AG08395 (cell line): Measurements from ENCODE around the gene HOXB5.
A peak's percentile ranks its signal among the peaks of the same experiment; 100 is the strongest.

Experiments used
- DNase-seq: peaks from one replicate; pipeline ENCODE4 v3.0.0; 2012; ENCODE audit warnings: mixed read lengths, low spot score

The HOXB5 gene

DNA sequence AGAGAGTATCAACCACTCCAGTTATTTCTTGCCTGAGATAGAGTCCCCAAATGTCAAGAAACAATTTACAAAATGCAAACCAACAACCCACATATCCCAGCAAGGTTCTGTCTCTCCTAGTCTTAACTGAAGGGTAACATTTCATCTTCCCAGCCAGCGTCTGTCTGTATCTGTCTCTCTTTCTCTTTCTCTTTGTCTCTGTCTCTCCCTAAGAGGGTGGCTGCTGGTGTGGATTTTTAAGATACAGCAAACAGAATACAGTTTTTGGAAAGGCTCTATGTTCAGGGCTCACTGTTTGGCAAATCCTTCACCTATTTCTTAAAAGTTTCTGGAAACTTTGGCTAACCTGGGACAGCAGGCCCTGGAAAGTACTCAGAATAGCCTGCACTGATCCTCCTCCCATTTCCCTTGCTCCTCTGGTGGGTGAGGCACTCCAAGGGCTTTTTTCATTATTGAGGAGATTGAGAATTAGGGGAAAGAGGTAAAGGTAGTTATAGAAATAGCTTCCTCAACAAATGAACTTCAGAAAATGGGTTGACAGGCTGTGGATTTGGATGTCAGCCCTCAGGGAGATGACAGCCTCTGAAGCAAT lies 21.7 kb downstream of the HOXB5 start:
- no peak for DNase-seq

DNA sequence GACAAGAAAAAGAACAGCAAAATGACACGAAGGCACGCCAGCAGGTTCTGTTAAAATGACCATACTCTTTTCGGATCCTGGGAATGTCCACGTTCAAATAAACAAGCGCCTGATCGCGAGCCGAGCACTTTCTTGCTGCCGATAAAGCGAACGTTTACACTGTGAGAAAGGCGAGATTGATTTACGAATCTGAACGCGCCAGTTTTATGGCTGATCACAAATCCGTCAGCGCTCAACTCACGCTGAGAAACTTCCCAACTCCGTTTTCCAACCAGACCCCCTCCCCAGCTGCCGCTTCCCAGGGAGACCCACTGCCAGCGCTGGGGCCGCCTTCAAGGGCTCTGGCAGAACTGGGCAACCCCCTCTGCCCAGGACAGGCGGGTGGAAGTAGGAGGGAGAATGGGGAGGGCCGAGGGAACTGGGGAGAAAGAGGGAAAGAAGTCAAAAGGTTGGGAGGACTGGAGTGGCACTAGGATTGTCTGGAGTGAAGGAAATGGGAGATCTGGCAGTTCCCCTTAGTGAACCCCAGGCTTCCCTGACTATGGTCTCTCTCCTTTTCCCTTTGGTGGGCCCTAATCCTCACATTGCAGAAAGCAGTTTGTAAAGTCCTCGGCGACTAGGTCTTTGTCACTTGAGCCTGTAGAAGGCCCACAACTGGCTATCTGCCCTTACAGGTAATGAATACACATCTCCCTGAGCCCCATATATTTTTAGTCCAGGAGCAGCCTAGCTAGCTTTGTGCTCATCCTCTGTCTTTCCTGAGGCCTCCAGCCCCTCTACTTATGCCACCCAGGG lies 22.4 kb downstream of the HOXB5 start:
- DNase-seq, result no peak

DNA sequence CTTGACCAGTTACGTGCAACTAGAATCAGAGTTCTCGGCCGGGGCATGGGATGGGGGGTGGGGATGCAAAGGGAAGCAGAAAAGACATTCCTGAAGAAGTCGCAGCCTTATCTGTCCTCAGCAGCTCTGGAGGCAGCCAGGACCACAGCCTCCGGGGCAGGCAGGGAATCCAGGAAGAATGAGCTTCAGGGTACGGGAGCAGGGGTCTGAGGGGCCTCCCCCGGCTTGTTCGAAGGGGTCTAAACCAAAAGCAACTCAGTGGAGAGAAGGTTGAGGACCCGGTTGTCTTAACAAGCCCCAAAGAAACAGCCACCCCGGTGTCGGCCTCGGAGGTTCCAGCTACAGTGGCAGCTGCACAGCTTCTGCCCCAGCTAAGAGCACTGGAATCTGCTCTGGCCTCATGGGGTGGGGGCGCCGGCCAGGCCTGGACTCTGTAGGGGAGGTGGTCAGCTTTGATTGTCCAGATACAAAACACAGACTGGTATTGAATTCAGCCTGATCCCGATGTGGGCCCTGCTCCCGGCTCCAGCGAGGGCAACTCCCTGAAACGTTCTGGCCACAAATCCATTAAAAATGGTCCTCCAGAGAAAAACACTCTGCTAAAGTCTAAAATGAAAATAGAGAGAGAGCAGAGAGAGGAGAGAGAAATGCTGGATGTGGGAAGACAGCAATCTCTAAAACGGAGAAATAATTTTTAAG lies 23.1 kb downstream of the HOXB5 start:
- DNase-seq, result no peak

DNA sequence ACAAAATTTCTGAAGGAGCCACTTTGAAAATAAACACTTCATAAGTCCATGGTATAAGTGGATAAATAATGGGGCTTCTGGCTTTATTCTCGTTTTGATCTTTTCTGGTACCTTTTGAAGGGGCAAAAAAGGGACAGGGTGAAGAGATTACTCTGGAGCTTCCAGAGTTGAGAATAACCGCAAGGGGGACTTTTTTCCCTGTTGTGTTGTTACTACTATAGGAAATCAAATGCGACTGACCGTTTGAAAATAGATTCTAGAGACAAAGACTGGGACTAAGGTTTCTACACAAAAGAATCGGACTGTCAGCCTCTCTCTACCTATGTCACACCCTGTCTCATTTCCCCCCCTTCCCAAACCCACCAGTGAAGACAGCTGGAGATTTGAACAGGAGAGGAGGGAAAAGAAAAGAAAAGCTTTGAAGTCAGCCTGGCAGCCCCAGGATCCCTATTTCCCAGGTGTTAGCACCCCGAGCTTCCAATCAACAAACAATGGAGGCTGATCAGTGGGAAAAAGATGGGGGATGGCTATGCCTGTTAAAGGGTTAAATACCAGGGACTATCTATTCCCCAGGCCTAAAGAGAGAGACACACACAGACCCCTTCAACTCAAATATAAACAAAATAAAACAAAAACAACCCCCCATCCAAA lies 23.8 kb downstream of the HOXB5 start:
- DNase-seq, result no peak

DNA sequence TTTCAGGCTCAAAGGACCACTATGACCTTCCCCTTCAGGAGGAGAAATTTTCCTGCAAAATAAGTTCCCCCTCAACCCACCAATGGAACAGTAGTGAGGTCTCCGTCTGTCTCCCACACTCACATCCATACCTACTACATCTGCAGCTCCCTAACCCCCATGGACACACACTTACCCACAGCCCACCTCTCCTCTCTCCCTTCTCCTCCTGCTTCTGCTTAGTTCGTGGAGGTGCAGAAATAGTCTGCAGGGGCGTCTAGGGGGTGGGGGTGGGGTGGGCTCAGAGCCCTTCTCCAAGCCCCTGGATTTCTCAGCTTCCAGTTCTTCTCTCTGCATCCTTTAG lies 24.4 kb downstream of the HOXB5 start:
- DNase-seq, result no peak

DNA sequence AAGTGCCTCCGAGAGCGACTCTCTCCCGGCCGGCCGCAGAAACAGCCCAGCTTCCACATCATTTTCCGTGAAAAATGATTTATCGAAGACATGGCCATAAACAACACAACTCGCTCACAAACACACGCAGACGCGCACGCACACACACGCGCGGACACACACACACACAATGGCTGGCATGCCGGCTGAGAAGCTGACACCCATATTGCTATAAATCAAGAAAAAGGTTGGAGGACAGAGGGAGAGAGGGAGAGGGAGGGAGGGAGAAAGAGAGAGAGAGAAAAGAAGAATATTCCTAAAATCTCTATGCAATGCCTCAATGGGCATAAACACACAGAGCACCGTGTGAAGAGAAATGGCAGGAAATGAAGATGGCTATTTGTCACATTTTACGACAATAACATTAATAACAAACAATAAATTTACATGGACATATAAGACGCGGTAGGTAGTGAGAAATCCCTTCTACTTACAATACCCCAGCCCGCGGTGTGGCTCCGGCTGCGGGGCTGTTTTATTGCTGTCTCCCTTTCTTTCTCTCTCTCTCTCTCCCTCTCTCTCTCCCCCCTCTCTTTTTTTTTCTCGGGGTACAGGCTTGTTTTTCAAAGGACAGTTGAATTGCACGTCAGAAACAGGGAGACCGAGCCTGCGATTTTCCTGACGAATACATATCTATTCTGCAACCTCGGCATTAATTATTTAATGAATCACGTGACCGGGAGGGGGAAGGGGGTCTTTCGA lies 24.9 kb downstream of the HOXB5 start:
- DNase-seq, result no peak

DNA sequence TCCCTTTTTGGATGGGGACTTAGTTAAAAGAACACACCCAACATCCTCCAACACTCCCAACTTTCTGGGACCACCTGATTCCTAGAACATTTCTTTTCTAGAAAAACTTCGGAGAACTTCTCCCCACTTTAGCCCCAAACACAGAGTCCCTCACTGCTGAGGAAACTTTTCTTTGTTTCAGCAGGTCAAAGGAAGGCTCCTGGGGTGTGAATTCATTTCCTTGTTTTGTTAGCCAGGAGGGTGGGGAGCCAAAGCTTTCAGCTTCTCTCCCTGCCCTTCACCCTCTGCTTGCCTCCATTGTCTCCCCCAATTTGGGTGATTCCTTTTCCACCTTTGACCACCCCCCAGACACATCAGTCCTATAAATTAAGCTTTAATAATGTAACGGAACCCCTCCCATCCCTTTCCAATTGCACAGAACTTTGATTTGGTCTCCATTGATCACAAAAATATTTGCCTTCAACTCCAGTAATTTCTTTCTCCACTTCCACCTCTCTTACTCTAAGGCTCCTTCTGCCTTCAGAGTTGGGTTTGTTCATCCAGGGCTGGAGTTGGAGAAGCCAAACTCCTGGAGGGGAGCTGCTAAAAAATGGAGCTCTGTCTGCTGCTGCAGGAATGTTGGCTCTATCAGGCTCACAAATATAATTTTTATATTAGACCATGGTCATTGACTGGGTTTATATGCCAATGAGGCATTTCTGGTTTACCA lies 25.8 kb downstream of the HOXB5 start:
- DNase-seq, result no peak

DNA sequence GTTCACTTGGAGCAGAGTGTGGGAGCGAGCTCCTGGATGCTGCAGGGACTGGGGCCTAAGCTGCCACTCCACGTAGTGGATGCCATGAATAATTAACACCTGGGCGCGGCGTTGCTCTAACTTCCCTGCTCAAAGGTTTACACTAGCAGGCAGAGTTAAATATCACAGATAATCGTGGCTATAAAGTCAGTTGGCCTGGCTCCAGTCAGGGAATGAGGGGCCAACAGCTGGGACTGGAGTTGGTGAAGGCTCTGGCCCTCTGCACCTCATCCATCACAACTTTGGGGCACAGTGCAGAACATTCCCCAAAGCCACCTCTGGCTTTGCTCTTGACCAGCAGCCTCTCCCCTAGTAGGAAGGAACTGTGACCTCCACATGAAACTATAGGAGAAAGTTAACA lies 26.4 kb downstream of the HOXB5 start:
- DNase-seq, result no peak

DNA sequence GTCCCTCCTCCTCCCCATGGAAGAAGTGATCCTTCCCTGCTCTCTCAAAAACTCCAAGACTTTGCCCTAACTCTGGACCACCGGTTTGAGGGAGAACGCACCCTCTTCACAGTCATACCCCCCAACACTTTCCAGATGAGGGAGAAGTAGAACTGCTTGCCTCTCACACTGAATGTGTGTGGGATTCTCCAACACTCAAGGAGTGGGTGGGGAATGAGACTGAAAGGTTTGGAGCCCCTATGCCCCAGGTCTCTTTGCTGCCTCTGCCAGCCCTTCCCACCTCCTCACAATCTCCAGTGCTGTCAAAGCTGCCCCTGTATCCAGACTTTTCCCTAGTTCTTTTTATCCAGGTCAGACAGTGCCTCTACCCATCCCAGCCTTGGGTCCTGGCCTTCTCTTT lies 26.9 kb downstream of the HOXB5 start:
- no peak for DNase-seq

DNA sequence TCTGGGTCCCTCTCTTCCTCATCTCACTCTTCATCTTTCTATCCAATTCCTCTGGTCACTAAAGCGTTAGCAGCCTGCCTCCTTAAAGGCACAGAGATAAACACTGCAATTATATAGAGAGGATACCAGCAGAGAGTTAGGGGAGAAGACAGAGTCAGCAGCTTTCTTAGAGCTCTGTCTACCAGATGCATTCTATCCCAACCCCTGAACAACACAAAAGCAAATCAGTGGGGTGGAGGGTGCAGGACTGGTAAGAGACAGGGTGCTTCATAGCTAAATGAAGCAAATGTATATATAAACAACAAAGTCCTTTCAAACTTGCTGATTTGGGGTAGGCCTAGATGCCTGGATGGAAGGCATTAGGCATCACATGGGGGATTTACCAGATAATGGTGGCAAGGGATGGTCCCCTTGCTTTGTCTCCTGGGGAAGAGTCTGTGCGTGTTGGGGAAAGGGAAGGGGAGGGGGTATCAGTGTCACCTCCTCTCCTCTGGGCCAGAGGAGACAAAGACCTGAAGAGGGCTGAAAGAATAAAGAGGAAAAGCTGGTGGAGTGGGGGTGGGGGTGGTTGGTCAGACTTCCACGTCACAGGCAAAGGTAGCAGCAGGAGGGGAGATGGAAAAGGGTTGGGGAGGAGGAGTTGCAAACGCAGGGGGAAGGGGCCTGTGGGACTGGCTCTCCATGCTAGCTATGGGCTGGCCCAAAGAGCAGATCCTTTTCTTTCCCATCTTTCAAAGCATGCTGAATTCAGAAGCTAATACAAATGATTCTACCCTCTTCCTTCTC lies 27.5 kb downstream of the HOXB5 start:
- no peak for DNase-seq

DNA sequence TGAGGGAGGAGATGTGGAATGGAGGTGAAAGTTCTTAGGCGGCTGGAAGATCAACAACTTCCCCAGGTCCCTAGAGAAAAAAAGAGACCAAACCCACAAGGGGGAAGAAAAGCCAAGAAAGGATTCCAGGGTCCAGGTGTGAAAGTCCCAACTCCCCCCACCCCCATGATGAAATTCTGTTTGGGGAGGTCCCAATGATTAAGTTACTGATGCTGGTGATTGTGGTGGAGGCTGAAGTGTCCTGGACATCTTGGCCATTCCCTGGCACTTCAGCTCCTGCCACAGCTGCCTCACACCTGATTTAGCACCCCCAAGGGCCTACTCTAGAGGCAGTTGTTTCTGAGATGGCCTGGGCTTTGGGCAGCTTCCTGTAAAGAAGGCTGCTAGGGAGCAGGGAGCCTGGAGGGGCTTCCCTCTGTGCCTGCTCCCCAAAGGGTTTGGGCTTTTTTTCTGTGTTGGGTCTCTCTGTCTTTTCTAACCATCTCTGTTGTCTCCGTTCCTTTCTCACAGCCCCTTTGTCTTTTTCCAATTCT lies 28.5 kb downstream of the HOXB5 start:
- no peak for DNase-seq

DNA sequence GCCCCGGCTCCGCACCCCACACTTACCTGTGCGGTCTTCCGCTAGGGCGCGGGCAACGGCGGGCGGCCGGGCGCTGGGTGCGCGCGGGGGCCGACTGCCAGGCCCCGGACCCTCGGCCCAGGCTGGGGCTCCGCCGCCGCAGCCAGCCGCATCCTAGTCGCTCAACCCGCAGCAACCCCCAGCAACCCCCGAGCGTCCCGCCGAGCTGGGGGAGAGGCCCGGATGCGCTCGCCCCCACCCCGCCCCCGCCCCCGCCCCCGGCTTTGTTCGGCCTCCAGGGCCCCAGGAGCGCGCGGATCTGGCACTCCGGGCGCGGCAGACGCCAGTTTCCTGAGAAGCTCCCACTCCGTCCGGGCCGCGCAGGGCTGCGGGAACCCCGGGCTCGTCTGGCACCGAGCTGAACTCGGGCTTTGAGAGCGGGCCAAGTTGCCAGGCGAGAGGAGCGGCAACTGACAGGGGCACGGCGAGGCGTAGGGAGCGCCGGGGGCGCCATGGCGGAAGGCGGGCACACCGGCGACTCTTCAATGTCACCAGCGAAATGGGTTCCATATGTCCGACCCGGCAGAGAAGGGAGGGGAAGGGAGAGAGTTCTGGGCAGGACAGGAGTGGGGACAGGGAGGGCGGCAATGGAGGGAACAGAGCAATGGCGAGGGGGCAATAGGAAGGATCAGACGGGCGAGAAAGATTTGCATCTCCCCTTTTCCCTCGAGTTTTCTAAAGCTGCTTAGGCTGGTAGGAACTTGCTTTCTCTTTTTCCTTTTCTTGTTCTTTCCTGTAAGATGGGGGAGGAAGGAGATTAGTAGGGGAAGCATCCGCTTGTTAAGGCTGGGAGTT lies 29.2 kb downstream of the HOXB5 start:
- DNase-seq, result no peak

DNA sequence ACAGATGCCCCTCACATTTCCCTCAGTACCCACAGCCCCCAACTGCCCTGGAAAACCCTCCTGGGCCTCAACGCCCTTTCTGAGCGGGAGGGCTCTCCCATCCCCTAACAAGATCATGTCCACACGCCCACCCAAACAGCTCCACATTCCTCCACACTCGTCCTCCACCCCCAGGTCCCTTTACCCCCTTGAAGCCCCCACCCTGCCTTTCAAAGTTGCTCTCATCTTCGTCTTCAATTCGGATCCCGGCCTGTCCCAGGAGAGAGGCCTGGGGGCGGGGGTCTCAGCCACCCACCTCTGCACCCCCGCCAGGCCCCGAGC lies 29.8 kb downstream of the HOXB5 start:
- DNase-seq, result no peak

DNA sequence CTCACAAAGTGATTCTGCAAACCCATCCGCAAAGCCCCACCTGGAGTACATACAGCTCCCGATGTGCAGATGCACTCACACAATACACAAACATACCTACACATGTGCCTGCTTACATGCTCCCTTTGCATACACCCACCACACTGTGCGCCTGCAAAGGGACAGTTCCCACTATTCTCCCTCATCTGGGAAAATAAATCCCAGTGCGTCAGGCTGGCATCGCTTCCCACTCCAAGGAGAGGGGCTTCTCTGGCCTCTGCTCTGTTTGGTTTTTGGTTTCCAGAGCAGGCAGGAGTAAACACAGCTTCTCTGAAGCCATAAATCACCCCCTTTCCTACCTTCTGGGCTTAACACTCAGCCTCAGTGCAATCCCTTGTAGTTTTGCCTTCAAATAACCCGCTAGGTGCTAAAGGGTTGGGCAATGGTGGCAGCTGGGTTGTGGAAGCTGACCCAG lies 30.2 kb downstream of the HOXB5 start:
- DNase-seq, result no peak

DNA sequence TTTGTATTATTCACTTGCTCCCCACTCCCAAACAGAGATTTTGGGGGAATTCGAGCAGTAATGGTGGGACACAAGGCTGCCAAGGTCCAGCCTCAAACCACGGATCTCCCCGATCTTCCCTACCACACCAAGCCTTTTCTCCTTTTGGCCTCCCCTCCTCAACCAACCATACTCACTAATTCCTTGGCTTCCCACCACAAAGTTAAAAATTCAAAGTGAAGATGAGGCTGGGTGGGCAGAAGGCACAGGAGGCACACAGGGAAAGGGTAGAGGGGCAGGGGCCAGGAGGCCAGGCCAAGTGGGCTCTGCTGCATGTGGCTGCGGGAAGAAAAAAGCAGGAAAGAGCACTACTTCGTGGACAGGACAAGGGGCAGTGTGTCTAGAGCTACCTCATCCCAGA lies 30.6 kb downstream of the HOXB5 start:
- no peak for DNase-seq

DNA sequence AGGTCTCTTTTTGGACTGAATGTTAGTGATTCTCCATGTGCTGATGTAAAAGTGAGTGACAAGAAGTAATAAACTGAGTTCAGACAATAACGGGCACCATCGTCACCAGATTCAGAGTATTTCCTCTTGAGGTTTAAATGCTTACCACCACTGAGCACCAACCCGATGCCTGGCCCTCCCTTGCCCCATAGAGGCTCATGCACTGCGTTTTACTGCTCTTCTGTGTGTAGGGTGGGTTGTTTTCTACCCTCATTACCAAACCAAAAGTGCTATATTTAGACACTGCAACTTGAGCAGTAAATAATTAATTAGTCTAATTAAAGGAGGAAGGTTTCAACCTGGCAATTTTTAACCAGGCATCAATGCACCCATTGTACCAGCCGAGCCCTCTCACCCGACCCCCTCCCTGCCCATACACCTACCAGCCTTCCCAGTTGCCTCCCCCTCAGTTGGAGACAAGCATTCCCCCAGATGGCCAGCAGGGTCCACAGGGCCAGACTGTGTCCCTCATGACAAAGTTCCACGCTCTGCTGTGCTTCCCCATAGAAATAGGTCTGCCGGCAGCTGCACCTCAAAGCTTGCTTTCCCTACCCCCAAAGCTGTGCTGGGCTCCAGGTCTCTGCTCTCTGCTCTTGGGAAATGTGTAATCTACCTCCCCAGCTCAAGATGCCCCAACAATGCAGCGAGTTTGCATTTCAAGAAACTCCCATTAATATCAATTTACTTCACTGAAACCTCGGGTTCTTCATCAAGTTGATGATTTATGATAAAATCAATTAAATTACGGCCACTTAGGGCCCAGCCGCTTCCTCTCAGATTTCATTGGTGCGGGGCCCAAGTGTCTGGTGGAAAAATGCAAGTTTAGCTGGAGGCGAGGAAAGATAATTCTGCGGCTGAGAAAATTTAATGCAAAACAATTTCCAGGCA lies 31.4 kb downstream of the HOXB5 start:
- peak; percentile 33 for DNase-seq

DNA sequence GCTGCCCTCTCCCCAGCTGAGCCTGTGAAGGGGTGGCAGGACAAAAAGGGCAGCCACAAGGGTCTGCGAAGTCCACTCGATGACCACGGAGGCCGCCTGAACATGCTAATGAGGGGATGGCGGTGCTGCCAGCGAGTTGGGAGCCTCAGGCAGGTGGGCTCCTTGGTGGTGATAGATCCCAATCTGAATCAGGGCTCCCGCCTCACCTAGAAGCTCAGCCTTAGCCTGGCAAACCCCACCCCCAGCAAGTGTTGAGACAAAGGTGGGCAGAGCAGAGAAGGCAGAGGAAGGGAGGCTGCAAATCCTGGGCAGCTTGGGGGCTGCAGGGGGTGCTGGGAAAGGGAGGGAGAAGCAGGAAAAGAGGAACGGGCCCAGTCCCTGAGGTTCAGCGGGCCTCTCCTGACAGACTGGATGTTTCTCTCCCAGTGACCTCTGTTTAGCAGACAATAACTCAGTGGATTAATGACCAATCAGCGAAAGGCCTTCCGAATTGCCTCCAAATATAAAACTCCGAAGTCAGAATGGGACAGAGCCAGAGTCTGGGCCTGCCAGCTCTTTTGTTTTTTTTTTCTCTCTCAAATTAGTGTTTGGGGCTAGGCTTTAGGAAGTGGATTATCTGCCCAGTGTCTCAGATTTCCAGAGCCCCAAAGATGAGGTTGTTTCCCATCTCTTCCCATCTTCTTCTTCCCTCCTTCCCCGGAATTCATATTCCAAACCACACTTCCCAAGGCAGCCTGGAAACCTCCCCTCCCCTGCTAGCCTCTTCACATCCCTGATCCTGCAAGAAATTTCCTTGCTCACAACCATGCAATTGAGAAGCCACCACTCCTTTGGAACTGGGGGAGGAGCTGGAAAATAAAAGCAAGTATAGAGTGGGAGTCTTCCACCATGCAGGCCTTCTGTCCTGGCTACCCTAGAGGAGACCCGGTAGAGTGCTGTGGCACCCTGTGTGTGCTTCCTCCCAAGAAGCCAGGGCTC lies 33.5 kb downstream of the HOXB5 start:
- DNase-seq, result peak; percentile 56
